H9 (cell line): Measurements from ENCODE around the gene FYTTD1. TPM values are rescaled to one million over a fixed set of nuclear protein-coding genes. Genes with fewer than 3 reads are reported as not detected.

Source experiments
- DNase-seq: peaks from one replicate; pipeline ENCODE4 v3.0.0-alpha.2; 2017
- H2AFZ ChIP-seq: one replicate; pipeline ENCODE4 v1.6.1; 2013; ENCODE audit warnings: mild to moderate bottlenecking, low read length, control low read depth, moderate library complexity
- H2AK5ac ChIP-seq: 2 replicates; pipeline ENCODE4 v1.6.1; 2013; ENCODE audit warnings: low read length, control low read depth, mixed read lengths; ENCODE audit not compliant: insufficient read length
- H2BK120ac ChIP-seq: one replicate; pipeline ENCODE4 v1.6.1; 2013; ENCODE audit warnings: low read depth, mild to moderate bottlenecking, low read length, control low read depth, inconsistent platforms; ENCODE audit not compliant: poor library complexity, severe bottlenecking
- H2BK12ac ChIP-seq: 2 replicates; pipeline ENCODE4 v1.6.1; 2013; ENCODE audit warnings: low read length, control low read depth, mixed read lengths, low read depth; ENCODE audit not compliant: insufficient read length
- H2BK15ac ChIP-seq: 2 replicates; pipeline ENCODE4 v1.6.1; 2013; ENCODE audit warnings: low read depth, low read length, control low read depth
- H2BK20ac ChIP-seq: one replicate; pipeline ENCODE4 v1.6.1; 2013; ENCODE audit warnings: low read depth, mild to moderate bottlenecking, low read length, control low read depth, inconsistent platforms; ENCODE audit not compliant: poor library complexity, severe bottlenecking
- H2BK5ac ChIP-seq: 2 replicates; pipeline ENCODE4 v1.6.1; 2013; ENCODE audit warnings: low read length, control low read depth, mixed read lengths; ENCODE audit not compliant: insufficient read length
- H3K14ac ChIP-seq: 2 replicates; pipeline ENCODE4 v1.6.1; 2013; ENCODE audit warnings: low read length, control low read depth; ENCODE audit not compliant: insufficient read depth
- H3K18ac ChIP-seq: 2 replicates; pipeline ENCODE4 v1.6.1; 2013; ENCODE audit warnings: low read depth, mild to moderate bottlenecking, mixed read lengths, low read length, control low read depth; ENCODE audit not compliant: insufficient read length
- H3K23ac ChIP-seq: 2 replicates; pipeline ENCODE4 v1.6.1; 2013; ENCODE audit warnings: low read length, control low read depth, mixed read lengths, low read depth; ENCODE audit not compliant: insufficient read length
- H3K23me2 ChIP-seq: 2 replicates; pipeline ENCODE4 v1.6.1; 2013; ENCODE audit warnings: low read depth, mild to moderate bottlenecking, mixed read lengths, low read length, control low read depth; ENCODE audit not compliant: insufficient read length, poor library complexity, severe bottlenecking
- H3K27ac ChIP-seq: 2 replicates; pipeline ENCODE4 v1.5.1; 2013; ENCODE audit warnings: low read length, control low read depth, mixed read lengths, low read depth; ENCODE audit not compliant: insufficient read length
- H3K27me3 ChIP-seq: 2 replicates; pipeline ENCODE4 v1.6.1; 2013; ENCODE audit warnings: low read length, control low read depth, inconsistent platforms; ENCODE audit not compliant: insufficient read depth
- H3K4ac ChIP-seq: 2 replicates; pipeline ENCODE4 v1.6.1; 2013; ENCODE audit warnings: low read depth, mild to moderate bottlenecking, control low read depth, inconsistent platforms, low read length, moderate library complexity
- H3K4me1 ChIP-seq: 2 replicates; pipeline ENCODE4 v1.6.1; 2013; ENCODE audit warnings: low read length, control low read depth, inconsistent platforms; ENCODE audit not compliant: insufficient read depth
- H3K4me2 ChIP-seq: 2 replicates; pipeline ENCODE4 v1.6.1; 2013; ENCODE audit warnings: low read length, control low read depth, mixed read lengths; ENCODE audit not compliant: insufficient read length, insufficient read depth
- H3K56ac ChIP-seq: 2 replicates; pipeline ENCODE4 v1.6.1; 2013; ENCODE audit warnings: low read depth, mild to moderate bottlenecking, mixed read lengths, low read length, control low read depth; ENCODE audit not compliant: insufficient read length
- H3K79me1 ChIP-seq: 2 replicates; pipeline ENCODE4 v1.6.1; 2013; ENCODE audit warnings: low read depth, mild to moderate bottlenecking, moderate library complexity, low read length, control low read depth, inconsistent platforms; ENCODE audit not compliant: insufficient read depth, poor library complexity, severe bottlenecking
- H3K79me2 ChIP-seq: 2 replicates; pipeline ENCODE4 v1.6.1; 2013; ENCODE audit warnings: low read length, control low read depth, inconsistent platforms; ENCODE audit not compliant: insufficient read depth
- H3K9ac ChIP-seq: 2 replicates; pipeline ENCODE4 v1.6.1; 2013; ENCODE audit warnings: low read length, control low read depth, mixed read lengths; ENCODE audit not compliant: insufficient read length; ENCODE audit errors: extremely low read depth
- H3K9me3 ChIP-seq: one replicate; pipeline ENCODE4 v1.6.1; 2013; ENCODE audit warnings: low read depth, low read length, inconsistent platforms; ENCODE audit not compliant: control insufficient read depth
- H3T11ph ChIP-seq: one replicate; pipeline ENCODE4 v1.6.1; 2013; ENCODE audit warnings: mild to moderate bottlenecking, low read length, control low read depth, inconsistent platforms
- H4K20me1 ChIP-seq: one replicate; pipeline ENCODE4 v1.6.1; 2013; ENCODE audit not compliant: control insufficient read depth, insufficient read length, insufficient read depth
- H4K5ac ChIP-seq: 2 replicates; pipeline ENCODE4 v1.6.1; 2013; ENCODE audit warnings: low read depth, mild to moderate bottlenecking, mixed read lengths, low read length, control low read depth; ENCODE audit not compliant: insufficient read length
- H4K8ac ChIP-seq: replicated peaks from 2 replicates; pipeline ENCODE4 v1.6.1; 2013; ENCODE audit warnings: low read length, control low read depth, mixed read lengths, low read depth; ENCODE audit not compliant: insufficient read length
- H4K91ac ChIP-seq: 2 replicates; pipeline ENCODE4 v1.6.1; 2013; ENCODE audit warnings: low read depth, mild to moderate bottlenecking, moderate library complexity, mixed read lengths, low read length, control low read depth; ENCODE audit not compliant: insufficient read length
- H3K27ac Mint-ChIP-seq, 3 experiments: 2 replicates in 2 of 3; 3 replicates in 1 of 3; pipeline ENCODE4 v1.8.0; 2020 to 2021; ENCODE audit warnings: mixed read lengths in 3 of 3, mild to moderate bottlenecking in 1 of 3, moderate library complexity in 1 of 3
- H3K27me3 Mint-ChIP-seq: 2 replicates; pipeline ENCODE4 v1.8.0; 2021; ENCODE audit warnings: low read depth, mild to moderate bottlenecking, moderate library complexity, mixed read lengths
- H3K36me3 Mint-ChIP-seq, 3 experiments: 2 replicates in 2 of 3; 3 replicates in 1 of 3; pipeline ENCODE4 v1.8.0; 2020 to 2021; ENCODE audit warnings: low read depth in 3 of 3, mixed read lengths in 3 of 3; ENCODE audit not compliant: insufficient read depth in 1 of 3
- H3K4me1 Mint-ChIP-seq, 2 experiments: 2 replicates each; pipeline ENCODE4 v1.8.0; 2020; ENCODE audit warnings: mixed read lengths in 2 of 2
- H3K4me3 Mint-ChIP-seq, 2 experiments: 2 replicates in 1 of 2; 3 replicates in 1 of 2; pipeline ENCODE4 v1.8.0; 2020 to 2021; ENCODE audit warnings: mild to moderate bottlenecking in 2 of 2, mixed read lengths in 2 of 2, moderate library complexity in 1 of 2
- H3K9me3 Mint-ChIP-seq, 2 experiments: 2 replicates in 1 of 2; 3 replicates in 1 of 2; pipeline ENCODE4 v1.8.0; 2020; ENCODE audit warnings: mild to moderate bottlenecking in 2 of 2, mixed read lengths in 2 of 2, moderate library complexity in 1 of 2
- CTCF ChIP-seq: fragments of 200-600 bp; sonication (generic); conservative IDR thresholded peaks from 3 replicates; pipeline ENCODE4 v1.8.0; 2021; ENCODE audit warnings: antibody characterized with exemption, mild to moderate bottlenecking
- WGBS: extraction: QIAGEN DNeasy Blood & Tissue Kit; methylation state at CpG from one replicate; pipeline ENCODE4 v1.1.7; 2013; ENCODE audit warnings: missing lambda C conversion rate, low lambda C conversion rate, mixed read lengths; ENCODE audit not compliant: insufficient read length; ENCODE audit errors: extremely low coverage; 5-methylcytosine and 5-hydroxymethylcytosine counted together
- total RNA-seq: library from RNA; stranded (reverse); gene quantifications from 2 replicates; pipeline ENCODE4 v1.2.1, GENCODE V29; 2021

FYTTD1 gene
- total RNA-seq, 1 experiment from 2014 or later, result 19.4 TPM

GRCh38 chr3:197795200-197795599, 45.5 kb downstream of the FYTTD1 start:
- H3K4ac ChIP-seq, result no peak overlapping the region
- no peak overlapping the region for H3K56ac ChIP-seq
- no peak overlapping the region for H3K4me2 ChIP-seq
- H2BK120ac ChIP-seq, result no peak overlapping the region
- no peak overlapping the region for H4K5ac ChIP-seq
- no peak overlapping the region for H3K9ac ChIP-seq
- peaks cover 13 to 19% of the 10 kb centered on the region in 2 experiments for H3K4me1 Mint-ChIP-seq
- no peak overlapping the region for H2BK20ac ChIP-seq
- no peak for DNase-seq
- no peak for TF ChIP-seq CTCF
- no peak overlapping the region; a peak in 3 of 7 replicates for H3K27ac Mint-ChIP-seq
- no peak overlapping the region for H3K14ac ChIP-seq
- peaks cover 0 to 2% of the 10 kb centered on the region in 2 experiments; a peak in 2 of 5 replicates for H3K9me3 Mint-ChIP-seq
- H3K9me3 ChIP-seq, result no peaks in the 10 kb centered on the region
- 0 out of 7 replicates have a peak, but pooled peaks cover 0 to under 1% (median 0%) of the 10 kb centered on the region in 3 experiments for H3K36me3 Mint-ChIP-seq
- no peak overlapping the region for H2BK12ac ChIP-seq
- no peak overlapping the region for H3K4me3 Mint-ChIP-seq
- no peaks in the 10 kb centered on the region for H3K4me1 ChIP-seq
- no peak overlapping the region for H3T11ph ChIP-seq
- no peak overlapping the region for H3K27ac ChIP-seq
- H4K20me1 ChIP-seq, result no peaks in the 10 kb centered on the region
- no peak overlapping the region for H2AK5ac ChIP-seq
- no peak overlapping the region for H2BK5ac ChIP-seq
- no peaks in the 10 kb centered on the region for H3K27me3 ChIP-seq
- H3K23ac ChIP-seq, result no peak overlapping the region
- no peak overlapping the region for H2AFZ ChIP-seq
- peaks cover 20% of the 10 kb centered on the region for H3K79me1 ChIP-seq
- peaks cover 30% of the 10 kb centered on the region; the same call in 1 of the 2 replicates for H3K79me2 ChIP-seq
- H3K23me2 ChIP-seq, result peaks cover 8% of the 10 kb centered on the region
- no peak overlapping the region for H2BK15ac ChIP-seq
- no peak overlapping the region for H4K91ac ChIP-seq
- H3K27me3 Mint-ChIP-seq, result no peaks in the 10 kb centered on the region; the same call in 1 of the 2 replicates
- no CpG with 5 or more reads among the region's 1 CpG for WGBS
- no peak overlapping the region for H4K8ac ChIP-seq
- no peak overlapping the region for H3K18ac ChIP-seq
